GM10266 (cell line): ENCODE data around the gene PSMA7.

Source experiments
- DNase-seq: peaks from one replicate; pipeline ENCODE4 v3.0.0; 2012; ENCODE audit errors: extremely low spot score
- CTCF ChIP-seq: IDR thresholded peaks from 2 replicates; pipeline ENCODE4 v1.5.1; 2012; ENCODE audit warnings: mild to moderate bottlenecking, low read depth; ENCODE audit not compliant: control insufficient read depth, insufficient read depth; ENCODE audit errors: missing control alignments

PSMA7 gene

GRCh38 chr20:62163485-62163865 lies 20.3 kb upstream of the PSMA7 start:
- no peak for TF ChIP-seq CTCF

GRCh38 chr20:62162765-62163484 lies 19.7 kb upstream of the PSMA7 start:
- DNase-seq: no peak

More at GRCh38 chr20:62163485-62163865, 20.3 kb upstream of the PSMA7 start:
- DNase-seq: no peak

GRCh38 chr20:62161347-62161746 lies 18.2 kb upstream of the PSMA7 start:
- DNase-seq: no peak
- no peak for TF ChIP-seq CTCF

More at GRCh38 chr20:62162765-62163484, 19.7 kb upstream of the PSMA7 start:
- TF ChIP-seq CTCF: no peak

- DNase-seq: no peak
- no peak for TF ChIP-seq CTCF
These were observed 17.7 kb upstream of the PSMA7 start for GRCh38 chr20:62160876-62161275.

- no peak for TF ChIP-seq CTCF
- no peak for DNase-seq
These were observed 17.1 kb upstream of the PSMA7 start for GRCh38 chr20:62160253-62160652.

GRCh38 chr20:62159839-62160238 lies 16.6 kb upstream of the PSMA7 start:
- peak; percentile 74 for DNase-seq

More at GRCh38 chr20:62159839-62160238, 16.6 kb upstream of the PSMA7 start:
- TF ChIP-seq CTCF: no peak
